Superior temporal gyrus (tissue), 1 donor: ENCODE data around the gene BTBD1.
"Not testable (repeated sequence)": the region's sequence is repeated elsewhere in the genome, so short reads cannot be mapped to it uniquely, and the experiment has no call there.

Experiments
- DNase-seq: peaks from one replicate; pipeline ENCODE4 v3.0.0-alpha.2; 2016; ENCODE audit errors: extremely low spot score

The BTBD1 gene

DNA sequence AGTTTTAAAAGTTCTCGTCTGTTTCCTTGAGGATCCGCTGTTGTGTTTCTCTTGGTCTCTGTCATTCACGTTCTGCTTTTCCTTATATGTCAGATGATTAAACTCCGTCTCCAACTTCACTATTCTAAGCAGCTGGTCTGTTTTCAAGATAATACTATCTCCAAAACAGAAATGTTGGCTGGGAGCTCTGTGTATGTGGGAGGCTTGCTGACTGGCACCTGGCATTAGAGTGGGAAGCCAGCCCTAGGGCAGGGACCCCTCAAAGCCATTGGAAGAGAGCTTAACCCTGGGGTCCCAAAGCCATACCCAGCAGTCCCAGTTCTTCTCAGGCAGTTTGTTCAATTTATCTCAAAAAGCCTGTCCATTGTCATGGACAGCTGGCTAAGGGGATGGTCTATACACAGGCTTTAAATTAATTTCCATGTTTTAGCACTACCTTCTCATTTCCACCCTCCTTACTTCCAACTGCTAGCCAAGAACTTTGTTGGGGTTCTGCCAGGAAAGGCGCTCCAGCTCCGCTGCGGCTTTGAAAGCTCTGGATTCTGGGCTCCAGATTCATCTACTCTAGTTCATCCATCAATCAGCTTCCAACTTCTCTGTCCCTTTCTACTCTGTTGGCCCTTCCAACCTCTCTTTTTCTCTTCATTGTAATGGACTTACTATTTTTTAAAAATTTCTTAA, 9.2 kb downstream of the BTBD1 start:
- DNase-seq: no peak

DNA sequence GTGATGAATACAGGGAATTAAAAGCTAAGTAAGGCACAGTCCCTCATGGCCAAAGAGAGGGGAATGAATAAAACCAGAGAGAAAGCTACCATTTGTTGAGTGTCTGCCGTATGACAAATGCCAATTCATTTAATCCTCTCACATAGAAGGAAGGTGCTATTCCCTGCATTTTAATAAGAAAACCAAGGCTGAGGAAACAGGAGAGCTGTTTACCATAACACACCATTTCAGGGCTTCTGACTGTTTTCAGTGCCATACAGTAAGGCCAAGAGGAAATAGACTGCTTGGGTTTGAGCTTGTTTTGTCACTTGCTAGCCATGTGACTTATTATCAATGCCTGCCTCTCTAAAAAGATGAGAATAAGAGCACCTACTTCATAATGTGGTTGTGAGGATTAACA, 10.1 kb downstream of the BTBD1 start:
- no peak for DNase-seq

DNA sequence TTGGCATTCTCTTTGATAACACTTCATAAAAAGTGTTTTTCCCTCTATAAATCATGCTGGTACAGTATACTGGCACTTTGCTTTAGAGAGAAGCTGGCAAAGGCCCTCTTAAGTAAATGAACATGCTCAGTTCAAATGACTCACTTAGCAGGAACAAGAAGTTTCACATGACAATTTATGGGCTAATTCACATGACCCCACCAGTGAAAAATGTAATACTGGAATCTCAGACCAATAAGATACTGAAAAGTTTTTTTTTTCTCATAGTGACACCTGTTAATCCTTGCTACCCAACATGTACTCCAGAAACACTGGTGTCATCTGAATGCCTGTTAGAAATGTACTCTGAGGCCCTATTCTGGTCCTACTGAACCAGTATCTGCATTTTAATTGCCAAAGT, 13.9 kb downstream of the BTBD1 start:
- no peak for DNase-seq

DNA sequence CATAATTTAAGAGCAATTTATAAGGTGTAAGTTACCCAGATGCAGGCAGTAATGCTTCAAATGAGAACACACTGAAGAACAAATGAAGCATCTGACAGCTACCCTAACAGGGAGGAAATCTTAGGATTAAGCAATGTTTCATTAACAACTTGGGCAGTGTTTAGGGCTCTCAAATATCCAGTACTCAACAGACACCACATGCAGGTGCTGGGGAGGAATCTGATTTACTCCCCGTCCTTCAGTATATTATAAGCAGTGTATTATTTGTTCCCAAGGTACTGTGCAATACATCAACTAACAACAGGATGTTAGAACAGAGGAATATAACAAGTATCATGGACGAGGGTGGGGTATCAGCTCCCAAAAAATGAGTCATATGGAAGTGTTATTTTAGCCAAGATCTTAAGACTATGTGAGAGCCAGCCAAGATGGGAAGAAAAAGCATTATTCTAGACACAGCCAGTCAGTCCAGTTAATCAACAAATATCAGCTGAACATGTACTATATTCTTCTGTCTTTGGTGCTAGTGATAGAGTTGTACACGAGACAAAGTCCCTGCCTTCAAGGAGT, 20.4 kb downstream of the BTBD1 start:
- DNase-seq: no peak

DNA sequence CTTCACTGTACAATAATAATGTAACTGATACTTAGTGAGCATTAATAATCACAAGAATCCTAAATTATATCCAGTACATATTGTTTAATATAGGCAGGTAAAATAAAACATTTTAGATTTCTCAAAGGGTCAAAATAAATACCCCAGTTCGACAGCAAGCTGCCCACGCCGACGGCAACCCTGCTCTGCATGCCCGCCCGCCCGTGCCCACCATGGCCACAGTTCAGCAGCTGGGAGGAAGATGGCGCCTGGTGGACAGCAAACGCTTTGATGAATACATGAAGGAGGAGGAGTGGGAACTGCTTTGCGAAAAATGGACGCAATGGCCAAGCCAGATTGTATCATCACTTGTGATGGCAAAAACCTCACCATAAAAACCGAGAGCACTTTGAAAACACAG, 22.9 kb downstream of the BTBD1 start:
- no peak for DNase-seq

DNA sequence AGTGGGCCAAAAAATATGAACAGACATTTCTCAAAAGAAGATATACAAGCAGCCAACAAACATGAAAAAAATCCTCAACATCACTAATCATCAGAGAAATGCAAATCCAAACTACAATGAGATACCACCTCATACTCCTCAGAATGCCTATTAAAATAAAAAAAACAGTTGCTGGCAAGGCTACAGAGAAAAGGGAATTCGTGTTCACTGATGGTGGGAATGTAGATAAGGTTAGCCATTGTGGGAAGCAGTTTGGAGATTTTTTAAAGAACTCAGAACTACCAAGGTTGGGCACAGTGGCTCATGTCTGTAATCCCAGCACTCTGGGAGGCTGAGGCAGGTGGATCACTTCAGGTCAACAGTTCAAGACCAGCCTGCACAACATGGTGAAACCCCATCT, 27.8 kb downstream of the BTBD1 start:
- DNase-seq: no peak

DNA sequence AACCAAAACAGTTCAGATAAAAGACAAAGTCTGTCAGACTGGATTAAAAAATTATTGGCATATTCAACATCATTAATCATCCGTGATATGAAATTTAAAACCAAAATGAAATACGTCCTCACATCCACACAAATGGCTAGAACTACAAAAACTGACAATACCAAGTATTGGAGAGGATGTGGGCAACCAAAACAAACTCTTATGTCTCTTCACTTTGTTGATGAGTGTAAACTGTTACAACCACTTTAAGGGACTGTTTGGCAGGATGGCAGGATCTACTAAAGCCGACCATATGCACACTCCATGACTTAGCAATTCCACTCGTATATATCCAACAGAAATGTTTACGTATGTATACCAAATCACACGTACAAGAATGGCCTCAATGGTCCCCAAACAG, 30.8 kb downstream of the BTBD1 start:
- no peak for DNase-seq

DNA sequence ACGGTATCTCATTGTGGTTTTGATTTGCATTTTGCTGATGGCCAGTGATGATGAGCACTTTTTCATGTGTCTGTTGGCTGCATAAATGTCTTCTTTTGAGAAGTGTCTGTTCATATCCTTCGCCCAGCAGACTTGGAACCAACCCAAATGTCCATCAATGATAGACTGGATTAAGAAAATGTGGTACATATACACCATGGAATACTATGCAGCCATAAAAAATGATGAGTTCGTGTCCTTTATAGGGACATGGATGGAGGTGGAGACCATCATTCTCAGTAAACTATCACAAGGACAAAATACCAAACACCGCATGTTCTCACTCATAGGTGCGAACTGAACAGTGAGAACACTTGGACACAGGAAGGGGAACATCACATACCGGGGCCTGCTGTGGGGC, 35.8 kb downstream of the BTBD1 start:
- not testable (repeated sequence) for DNase-seq

DNA sequence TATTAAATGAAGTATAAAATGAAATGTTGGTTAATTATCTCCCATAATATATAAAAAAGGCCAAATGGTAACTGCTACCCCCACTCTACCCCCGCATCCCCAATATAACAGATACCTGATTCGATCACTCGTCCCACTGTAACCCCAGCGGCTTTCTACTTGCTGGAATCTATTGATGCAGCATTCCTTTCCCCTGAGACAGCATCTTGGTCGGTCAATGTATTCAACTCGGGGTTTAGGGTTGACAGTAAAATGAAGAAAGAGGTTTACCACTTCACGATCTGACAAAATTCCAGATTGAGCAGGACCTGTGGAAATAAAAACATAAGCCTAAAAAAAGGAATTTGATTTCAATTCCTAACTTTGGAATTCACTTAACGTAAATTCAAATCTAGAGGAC, 37.0 kb downstream of the BTBD1 start:
- DNase-seq: no peak

DNA sequence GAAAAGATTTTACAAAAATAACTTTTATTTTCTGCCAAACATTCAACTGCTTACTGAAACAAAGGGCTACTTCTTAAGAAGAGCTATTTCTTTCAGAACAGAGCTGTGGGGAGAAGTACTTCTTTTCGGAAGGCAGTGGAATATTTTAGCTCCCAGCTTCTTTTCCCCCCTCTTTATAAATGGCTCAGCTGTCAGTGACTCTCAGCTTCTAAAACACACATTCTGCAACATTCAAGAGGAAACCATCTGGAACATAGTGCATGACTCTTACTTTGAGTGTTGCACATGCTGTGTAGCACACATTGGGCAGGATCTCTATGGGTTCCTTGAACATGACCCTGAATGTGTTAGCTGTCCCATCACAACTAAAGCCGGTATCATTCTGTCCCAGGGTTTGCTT, 48.6 kb downstream of the BTBD1 start:
- DNase-seq: peak; percentile 41

DNA sequence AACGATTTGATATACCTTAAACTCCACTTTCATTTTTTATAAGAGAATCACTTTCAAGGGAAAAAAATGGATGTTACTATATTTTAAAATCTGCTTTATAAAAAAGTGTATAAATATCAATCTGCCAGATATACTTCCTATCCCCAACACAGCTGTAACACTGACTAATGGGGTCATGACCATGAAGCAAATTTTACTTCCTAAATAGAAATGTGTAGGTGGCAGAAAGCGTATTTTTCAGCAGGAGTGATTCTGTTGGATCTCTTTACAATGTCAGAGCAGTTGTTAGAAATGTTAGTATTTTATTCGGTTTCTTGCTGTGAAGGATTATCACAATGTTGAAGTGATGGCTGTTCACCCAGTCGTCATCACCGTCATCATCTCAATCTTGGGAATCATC, 50.1 kb downstream of the BTBD1 start:
- no peak for DNase-seq

DNA sequence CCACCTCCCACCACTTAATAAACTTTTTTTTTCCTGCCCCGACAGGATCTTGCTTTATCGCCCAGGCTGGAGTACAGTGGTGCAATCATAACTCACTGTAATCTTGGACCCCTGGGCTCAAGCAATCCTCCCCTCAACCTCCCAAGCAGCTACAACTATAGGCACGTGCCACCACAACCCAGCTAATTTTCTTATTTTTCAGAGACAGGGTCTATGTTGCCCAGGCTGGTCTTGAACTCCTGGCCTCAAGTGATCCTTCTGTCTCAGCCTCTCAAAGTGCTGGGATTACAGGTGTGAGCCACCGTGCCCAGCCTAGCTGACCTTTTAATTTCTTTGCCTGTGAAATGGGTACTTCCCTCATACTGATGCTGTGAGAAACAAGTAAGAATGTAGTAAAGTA, 51.7 kb downstream of the BTBD1 start:
- no peak for DNase-seq

DNA sequence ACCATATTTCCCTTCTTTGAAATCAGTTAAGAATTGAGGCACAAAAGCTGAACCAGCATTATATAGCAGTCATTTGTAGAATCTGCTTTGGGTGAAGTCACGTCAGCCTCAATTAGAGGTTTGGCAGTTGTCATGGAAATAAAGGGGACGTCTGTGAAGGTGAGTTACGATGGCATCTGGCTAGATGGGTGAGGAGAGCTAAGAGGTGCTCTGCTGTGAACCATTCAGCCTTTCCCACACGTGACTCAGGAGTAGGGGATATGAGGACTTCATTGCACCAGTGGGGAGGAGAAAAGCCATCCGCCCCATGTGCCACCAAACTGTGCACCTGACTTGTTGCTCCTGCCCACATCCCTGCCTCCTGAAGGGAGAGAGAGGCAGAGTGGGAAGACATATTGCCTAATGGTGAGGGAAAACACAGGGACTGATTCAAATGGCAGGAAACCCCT, 52.8 kb downstream of the BTBD1 start:
- DNase-seq: no peak

DNA sequence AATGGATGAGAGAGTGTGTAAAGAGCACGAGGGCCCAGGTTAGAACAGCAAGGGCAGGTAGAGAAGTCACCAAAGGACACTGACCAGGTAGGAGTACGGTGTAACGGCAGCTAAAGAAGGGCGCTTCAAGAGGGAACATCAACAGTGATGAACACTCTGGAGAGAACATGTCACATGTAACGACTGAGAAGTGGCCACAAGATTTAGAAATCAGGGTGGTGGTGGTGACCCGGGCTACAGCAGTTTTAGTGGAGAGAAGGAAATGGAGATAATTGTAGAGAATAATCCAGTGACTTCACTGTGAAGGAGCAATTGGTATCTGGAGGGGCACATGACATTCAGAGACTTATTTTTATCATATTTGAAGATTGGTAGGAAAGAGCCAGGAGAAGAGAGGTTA, 54.4 kb downstream of the BTBD1 start:
- no peak for DNase-seq

DNA sequence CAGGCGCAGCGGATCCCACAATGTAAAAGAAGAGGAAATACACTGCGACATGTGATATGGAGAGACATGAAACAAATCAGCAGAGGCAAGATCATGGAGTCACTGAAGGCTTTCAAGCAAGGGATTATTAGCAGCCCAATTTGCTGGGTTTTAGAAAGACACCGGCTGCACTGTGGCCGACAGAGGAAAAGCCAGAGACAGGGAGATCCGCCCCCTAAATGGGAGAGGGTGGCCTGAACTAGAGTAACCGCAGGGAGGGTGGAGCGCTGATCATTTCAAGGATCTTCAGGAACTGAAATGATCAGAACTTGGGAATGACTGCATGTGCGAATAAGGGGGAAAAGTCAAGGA, 55.0 kb downstream of the BTBD1 start:
- DNase-seq: no peak

DNA sequence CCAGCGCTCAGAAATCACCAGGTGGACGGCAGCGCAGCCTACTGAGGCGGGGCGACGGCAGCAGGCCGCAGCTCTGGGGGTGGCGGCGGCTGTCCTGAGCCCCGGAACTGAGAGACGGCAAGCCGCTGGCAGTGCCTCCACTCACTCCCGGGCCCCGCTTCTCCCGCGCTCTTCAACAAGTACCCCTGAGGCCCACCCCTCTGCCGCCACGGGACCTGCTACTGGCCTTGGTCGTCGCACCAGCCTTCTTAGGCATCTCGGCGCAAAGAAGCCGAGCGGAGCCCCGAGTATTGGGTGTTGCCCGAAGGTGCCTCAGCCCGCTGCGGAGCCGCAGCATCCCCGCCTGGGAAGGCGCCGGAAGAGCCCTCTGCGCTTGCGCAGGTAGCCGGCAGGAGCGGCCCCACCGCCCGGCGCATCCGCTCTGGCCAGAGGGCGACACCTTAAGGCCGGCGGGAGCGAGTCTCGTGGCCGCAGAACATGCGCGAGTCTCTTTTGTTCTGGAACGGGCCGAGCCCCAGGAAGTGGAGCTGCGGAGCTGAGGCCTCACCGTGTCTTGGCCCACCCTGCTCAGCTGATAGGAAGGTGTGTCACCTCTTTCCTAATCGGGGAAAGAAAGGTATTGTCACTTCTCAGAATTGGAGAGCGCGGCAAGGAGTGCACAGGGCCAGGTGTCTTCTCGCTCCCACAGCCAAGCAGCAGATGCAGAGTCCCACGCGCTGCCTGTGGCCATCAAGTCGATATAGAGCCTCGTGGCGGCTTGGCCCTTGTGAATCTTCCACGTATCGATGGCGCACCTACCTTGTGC, 55.6 kb downstream of the BTBD1 start, which contains the start of gene C15orf40:
Gene C15orf40 (minus strand): TSS at position 369 of the 805 bp plus-strand sequence. CDS start 32 bp downstream, at position 337.
- DNase-seq: peak; percentile 93

DNA sequence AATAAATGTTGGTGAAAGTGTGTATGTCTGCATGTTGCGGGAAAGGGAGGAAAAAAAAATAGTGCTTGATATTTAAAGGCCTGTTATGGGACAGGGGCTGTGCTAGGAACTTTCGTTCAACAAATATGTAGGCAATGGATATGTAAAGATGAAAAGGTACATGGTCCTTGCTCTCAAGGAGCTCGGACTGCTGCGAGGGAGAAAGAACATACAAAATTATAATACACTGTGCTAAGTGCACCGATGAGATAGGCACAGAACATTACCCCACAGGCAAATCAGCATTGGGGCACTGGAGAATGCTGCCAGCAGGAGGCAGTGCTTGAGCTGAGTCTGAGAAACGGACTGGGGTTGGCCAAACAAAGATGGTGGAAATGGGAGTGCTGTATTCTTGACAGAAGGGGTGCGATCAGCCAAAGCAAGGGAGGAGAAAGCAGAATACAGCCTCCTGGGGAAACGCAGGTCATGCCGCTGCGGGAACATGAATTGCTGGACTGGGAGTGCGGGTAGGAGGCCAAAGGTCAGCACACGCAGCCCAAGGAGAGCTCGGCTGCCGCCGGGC, 56.3 kb downstream of the BTBD1 start:
- DNase-seq: peak; percentile 84

DNA sequence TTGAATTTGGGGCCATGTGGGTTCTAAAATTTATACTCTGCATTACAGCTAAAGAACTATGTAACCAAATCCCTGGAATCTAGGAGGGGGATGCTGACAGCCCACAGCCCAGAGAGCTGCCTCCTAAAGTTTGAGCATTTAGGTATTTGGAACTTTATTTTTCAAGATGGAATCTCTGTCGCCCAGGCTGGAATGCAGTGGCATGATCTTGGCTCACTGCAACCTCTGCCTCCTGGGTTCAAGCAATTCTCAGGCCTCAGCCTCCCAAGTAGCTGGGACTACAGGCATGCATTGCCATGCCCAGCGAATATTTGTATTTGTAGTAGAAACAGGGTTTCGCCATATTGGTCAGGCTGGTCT, 66.4 kb downstream of the BTBD1 start:
- not testable (repeated sequence) for DNase-seq

DNA sequence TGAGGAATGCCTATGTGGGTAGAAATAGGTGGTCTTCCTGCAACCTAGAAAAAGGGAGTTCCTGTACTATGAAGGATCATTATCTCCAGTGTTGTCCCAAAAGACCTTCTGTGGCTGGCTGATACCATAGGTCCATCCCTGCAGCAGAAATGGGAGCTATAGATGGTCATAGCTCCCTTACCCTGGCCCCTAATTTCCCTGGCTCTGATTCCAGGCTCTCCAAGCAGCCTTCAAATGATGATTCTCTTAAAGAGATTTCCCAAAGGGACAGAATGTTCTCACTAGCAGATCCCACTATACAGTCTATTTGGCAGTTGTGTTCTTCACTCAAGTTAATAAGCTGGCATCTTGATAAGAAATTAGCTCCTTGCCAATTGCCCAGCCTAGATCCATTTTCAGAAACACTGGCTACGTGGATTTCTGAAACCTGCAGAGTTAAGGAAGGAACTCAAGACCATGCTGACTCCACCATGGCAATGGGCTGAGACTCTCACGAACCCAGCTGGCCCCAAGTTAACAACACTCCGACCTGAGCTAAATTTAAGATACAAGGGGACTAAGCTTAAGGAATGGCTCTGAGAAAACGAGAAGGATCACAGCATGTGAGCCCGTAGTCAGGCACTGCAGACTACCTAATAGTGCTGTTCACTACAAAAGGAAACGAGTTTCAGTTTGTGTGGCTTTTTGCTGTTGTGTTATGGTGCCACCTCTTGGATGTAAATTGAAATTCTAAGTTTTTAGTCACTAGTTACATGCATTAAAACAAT, 67.0 kb downstream of the BTBD1 start:
- peak; percentile 83 for DNase-seq

DNA sequence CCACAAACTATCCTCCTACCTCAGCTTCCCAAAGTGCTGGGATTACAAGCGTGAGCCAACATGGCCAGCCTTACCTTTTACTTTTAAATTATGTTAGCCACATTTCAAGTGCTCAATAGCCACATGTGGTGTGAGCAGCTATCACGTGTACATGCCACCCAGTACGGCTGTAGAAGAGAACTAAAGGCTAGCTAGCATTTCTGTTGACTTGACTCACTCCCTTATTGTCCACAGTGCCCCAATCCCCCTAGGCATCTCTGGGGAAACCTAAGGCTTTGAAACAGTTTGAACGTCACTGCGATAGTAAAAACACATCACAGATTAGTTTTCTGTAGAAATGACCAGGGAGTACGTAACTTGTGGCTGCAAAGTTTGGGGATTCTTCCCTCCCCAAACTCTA, 67.6 kb downstream of the BTBD1 start:
- no peak for DNase-seq

DNA sequence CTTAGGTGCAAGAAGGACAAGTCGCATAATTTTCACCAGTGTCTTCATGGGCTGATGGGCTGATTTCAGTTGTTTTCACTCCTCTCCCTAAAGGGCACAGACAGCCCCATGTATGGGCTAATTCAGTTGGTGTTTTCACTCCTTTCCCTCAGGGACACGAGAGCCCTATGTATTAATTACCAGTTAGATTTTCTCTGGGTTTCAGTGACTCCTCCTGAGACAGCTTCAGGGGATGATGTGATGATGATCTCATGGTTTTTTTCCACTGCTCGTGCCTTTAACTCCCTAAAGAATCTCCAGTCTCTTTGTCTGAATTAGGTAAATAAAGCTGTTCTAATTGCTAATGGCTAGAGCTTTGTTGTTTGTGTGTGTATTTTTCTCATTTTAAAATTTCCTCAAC, 71.1 kb downstream of the BTBD1 start:
- DNase-seq: no peak

DNA sequence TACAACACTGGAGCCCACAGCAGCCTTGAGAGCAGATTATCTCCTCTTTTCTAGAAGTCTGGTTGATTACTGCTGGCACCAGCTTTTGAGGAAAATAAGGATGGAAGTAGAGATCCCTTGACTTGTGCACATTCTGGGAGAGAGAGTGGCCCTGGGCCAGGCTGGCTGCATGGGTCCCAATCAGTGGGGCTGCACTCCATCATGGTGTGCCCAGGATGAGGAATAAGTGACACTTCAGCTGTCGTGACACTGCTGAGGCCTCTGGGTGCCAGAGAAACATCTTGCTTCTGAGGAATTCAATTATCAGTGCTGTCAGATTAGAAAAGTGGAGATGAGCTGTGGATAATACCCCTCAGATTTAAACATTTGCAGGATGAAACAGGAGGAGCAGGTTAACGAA, 72.0 kb downstream of the BTBD1 start:
- DNase-seq: no peak
